SU-DHL-6 (cell line): ENCODE measurements around the gene DRGX.

ENCODE experiments used
- H2AFZ ChIP-seq: fragments of 200-600 bp; sonication (generic); 2 replicates; pipeline ENCODE4 v1.6.1; 2014; ENCODE audit warnings: low read depth, mild to moderate bottlenecking, moderate library complexity, mixed read lengths, antibody characterized with exemption, low read length; ENCODE audit not compliant: severe bottlenecking
- H3F3A ChIP-seq: fragments of 200-600 bp; shearing (Covaris generic); 2 replicates; pipeline ENCODE4 v1.6.0; 2016; ENCODE audit warnings: antibody characterized with exemption, mild to moderate bottlenecking; ENCODE audit not compliant: insufficient read depth
- H3K27ac ChIP-seq: fragments of 200-600 bp; sonication (generic); 2 replicates; pipeline ENCODE4 v1.5.1; 2016; ENCODE audit warnings: low read depth, mild to moderate bottlenecking, low read length, moderate library complexity, mixed read lengths
- H3K27me3 ChIP-seq: fragments of 200-600 bp; sonication (generic), shearing (Covaris generic); 2 replicates; pipeline ENCODE4 v1.6.0; 2014; ENCODE audit warnings: mild to moderate bottlenecking, low read length
- H3K36me3 ChIP-seq: fragments of 200-600 bp; sonication (generic); 2 replicates; pipeline ENCODE4 v1.6.1; 2014; ENCODE audit warnings: mild to moderate bottlenecking, low read length, mixed read lengths
- H3K4me2 ChIP-seq: fragments of 300-600, 200-600 bp; shearing (Covaris generic), sonication (generic); 2 replicates; pipeline ENCODE4 v1.6.0; 2014; ENCODE audit warnings: low read length, low read depth, mild to moderate bottlenecking; ENCODE audit not compliant: poor library complexity, severe bottlenecking
- H3K4me3 ChIP-seq: fragments of 200-600 bp; sonication (generic); 2 replicates; pipeline ENCODE4 v1.5.1; 2014; ENCODE audit warnings: antibody characterized with exemption, low read length, mild to moderate bottlenecking, mixed read lengths; ENCODE audit not compliant: insufficient read depth, poor library complexity, severe bottlenecking
- H3K79me2 ChIP-seq: fragments of 200-600 bp; sonication (generic); 2 replicates; pipeline ENCODE4 v1.6.1; 2014; ENCODE audit warnings: mild to moderate bottlenecking, low read length, moderate library complexity; ENCODE audit not compliant: insufficient read depth
- H3K9ac ChIP-seq: fragments of 200-600 bp; sonication (generic); 2 replicates; pipeline ENCODE4 v1.7.0; 2014; ENCODE audit warnings: mild to moderate bottlenecking, low read length
- H3K9me2 ChIP-seq: fragments of 200-600 bp; sonication (generic); replicated peaks from 2 replicates; pipeline ENCODE4 v1.6.1; 2014; ENCODE audit warnings: low read length; ENCODE audit not compliant: insufficient read depth
- H3K9me3 ChIP-seq: fragments of 200-600 bp; sonication (generic); 2 replicates; pipeline ENCODE4 v1.6.1; 2014; ENCODE audit warnings: low read length, mixed read lengths; ENCODE audit not compliant: insufficient read depth
- H4K20me1 ChIP-seq: fragments of 200-600 bp; sonication (generic); 2 replicates; pipeline ENCODE4 v1.6.1; 2014; ENCODE audit warnings: low read depth, mild to moderate bottlenecking, antibody characterized with exemption, low read length, moderate library complexity, mixed read lengths
- CTCF ChIP-seq: fragments of 200-600 bp; sonication (generic); IDR thresholded peaks from one replicate; pipeline ENCODE4 v1.5.1; 2017; ENCODE audit warnings: antibody characterized with exemption, mild to moderate bottlenecking, low read length, moderate library complexity; ENCODE audit not compliant: insufficient read depth, poor library complexity, severe bottlenecking
- EZH2phosphoT487 ChIP-seq: fragments of 200-600 bp; sonication (generic), shearing (Covaris generic); conservative IDR thresholded peaks from 2 replicates; pipeline ENCODE4 v1.6.1; 2018; ENCODE audit warnings: mild to moderate bottlenecking, antibody characterized with exemption, low read length, moderate library complexity, mixed read lengths

The DRGX gene

DNA sequence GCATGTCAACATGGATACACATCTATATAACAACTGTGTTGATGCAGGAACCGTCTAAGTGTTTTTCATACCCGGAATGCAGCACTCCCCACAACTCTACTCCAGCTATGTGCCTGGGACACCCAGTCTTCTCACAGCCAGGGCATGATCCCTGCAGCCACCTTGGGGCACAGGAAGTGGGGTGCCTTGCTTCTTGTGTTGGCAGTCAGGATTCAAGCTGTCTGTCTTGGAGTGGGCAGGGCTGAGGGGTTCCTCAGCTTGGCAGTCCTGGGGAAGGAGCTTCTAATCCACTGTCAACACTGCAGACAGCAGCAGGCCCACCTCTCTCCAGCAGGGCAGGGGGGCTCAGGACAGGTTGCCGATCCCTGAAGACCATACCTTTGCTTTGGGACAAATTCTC lies 41.3 kb downstream of the DRGX start:
- no peak for TF ChIP-seq CTCF
- no peak for TF ChIP-seq EZH2phosphoT487
- H3K27me3 ChIP-seq: no peaks in the 10 kb centered on the region
- H4K20me1 ChIP-seq: no peaks in the 10 kb centered on the region
- no peaks in the 10 kb centered on the region for H3F3A ChIP-seq
- H3K9ac ChIP-seq: no peak overlapping the region
- no peaks in the 10 kb centered on the region for H3K9me2 ChIP-seq
- H3K27ac ChIP-seq: no peak overlapping the region
- H3K4me2 ChIP-seq: no peak overlapping the region
- H2AFZ ChIP-seq: no peak overlapping the region
- H3K4me3 ChIP-seq: no peak overlapping the region
- H3K36me3 ChIP-seq: no peaks in the 10 kb centered on the region
- 0 out of 2 replicates have a peak, but pooled peaks cover 4% of the 10 kb centered on the region for H3K9me3 ChIP-seq
- H3K79me2 ChIP-seq: no peaks in the 10 kb centered on the region

DNA sequence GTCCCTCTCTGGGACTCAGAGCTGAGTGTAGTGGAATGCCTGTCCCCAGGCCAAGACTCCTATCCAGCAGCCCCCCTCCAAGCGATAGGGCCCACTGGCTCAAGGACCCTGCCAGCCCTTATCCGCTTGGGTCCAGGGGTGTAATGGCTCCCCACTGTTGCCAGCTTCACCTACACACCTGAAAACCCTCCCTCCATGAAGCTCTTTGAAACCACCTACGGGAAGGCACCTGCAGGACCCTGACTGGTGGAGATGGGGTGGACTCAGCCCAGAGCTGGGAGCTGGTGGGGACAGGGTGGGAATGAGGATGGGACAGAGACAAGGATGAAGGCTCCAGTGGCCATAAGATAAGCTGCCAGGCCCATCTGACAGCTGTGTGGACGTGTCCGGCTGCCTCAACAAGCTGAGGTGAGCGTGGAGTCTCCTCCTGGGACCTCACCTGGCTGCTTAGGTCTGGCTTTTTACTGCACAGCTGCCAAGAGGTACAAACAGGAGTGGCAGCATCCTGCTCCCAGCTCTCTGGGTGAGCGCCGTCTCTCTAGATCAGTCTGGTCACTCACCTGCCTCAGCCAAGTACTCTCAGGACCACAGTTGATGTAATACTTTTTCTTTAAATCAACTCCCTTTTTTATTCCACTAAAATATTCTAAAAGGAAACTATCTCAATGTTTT lies 41.9 kb downstream of the DRGX start:
- H3K9me2 ChIP-seq: no peaks in the 10 kb centered on the region
- H3K4me3 ChIP-seq: no peak overlapping the region
- no peaks in the 10 kb centered on the region for H3K27me3 ChIP-seq
- no peak for TF ChIP-seq EZH2phosphoT487
- no peak for TF ChIP-seq CTCF
- H3K4me2 ChIP-seq: no peak overlapping the region
- H4K20me1 ChIP-seq: no peaks in the 10 kb centered on the region
- no peak overlapping the region for H2AFZ ChIP-seq
- no peak overlapping the region for H3K27ac ChIP-seq
- H3F3A ChIP-seq: no peaks in the 10 kb centered on the region
- H3K79me2 ChIP-seq: no peaks in the 10 kb centered on the region
- H3K36me3 ChIP-seq: no peaks in the 10 kb centered on the region
- H3K9me3 ChIP-seq: 0 out of 2 replicates have a peak, but pooled peaks cover 4% of the 10 kb centered on the region
- H3K9ac ChIP-seq: no peak overlapping the region

- Histone ChIP-seq H3K4me3 (no peak overlapping the region), H3K27ac (no peak overlapping the region), H3K9me3 (0 out of 2 replicates have a peak, but pooled peaks cover 4% of the 10 kb centered on the region), H3K27me3 (no peaks in the 10 kb centered on the region), H2AFZ (no peak overlapping the region), H3K36me3 (no peaks in the 10 kb centered on the region), H3K9me2 (no peaks in the 10 kb centered on the region), H3K9ac (no peak overlapping the region), H3K79me2 (no peaks in the 10 kb centered on the region), H3F3A (no peaks in the 10 kb centered on the region), H3K4me2 (no peak overlapping the region), H4K20me1 (no peaks in the 10 kb centered on the region)
- TF ChIP-seq EZH2phosphoT487: no peak
- no peak for TF ChIP-seq CTCF
Measured at GRCh38 chr10:49353026-49353894, 42.6 kb downstream of the DRGX start.
